B cell (primary cell): ENCODE data around the gene FAM227A. TPM values are rescaled to one million over a fixed set of nuclear protein-coding genes. Genes with fewer than 3 reads are reported as not detected.

ENCODE experiments used
- ATAC-seq: fragments of 200-7000 bp; cut with Tn5 transposase; one replicate; pipeline ENCODE4 v1.10.0; 2021; ENCODE audit warnings: low read depth, mild to moderate bottlenecking, moderate number of reproducible peaks, moderate library complexity
- CTCF ChIA-PET: fragments of 350-600 bp; sonication (Branson Sonifier 250); formaldehyde crosslinking; loops from one replicate; lab custom pipeline; 2021; ENCODE audit warnings: antibody characterized with exemption, inconsistent platforms; lab: Charles Lee
- POLR2A ChIA-PET: fragments of 350-600 bp; sonication (Branson Sonifier 250); formaldehyde crosslinking; loops from one replicate; lab custom pipeline; 2021; ENCODE audit warnings: antibody characterized with exemption; lab: Charles Lee
- DNase-seq: peaks from one replicate; pipeline ENCODE4 v3.0.0; 2013
- H2AFZ ChIP-seq: 2 replicates; pipeline ENCODE4 v1.6.1; 2012; ENCODE audit warnings: mild to moderate bottlenecking, low read depth, low read length; ENCODE audit not compliant: insufficient read depth, poor library complexity, severe bottlenecking
- H3K27ac ChIP-seq, 2 donors: 1 replicate in 1 of 2; 2 replicates in 1 of 2; pipeline ENCODE4 v1.5.1; 2012 to 2013; ENCODE audit warnings: low read length in 2 of 2, mild to moderate bottlenecking in 2 of 2, moderate library complexity in 1 of 2
- H3K27me3 ChIP-seq, 4 experiments: fragments of 200-600 bp in 1 of 4; sonication (generic) in 1 of 4; replicated peaks in 1 of 4; 1 replicate in 2 of 4; 2 replicates in 2 of 4; pipeline versions ENCODE4 v1.6.1 to v1.7.0; 2013 to 2016; ENCODE audit warnings: low read length in 3 of 4, mild to moderate bottlenecking in 2 of 4, mixed read lengths in 1 of 4, moderate library complexity in 1 of 4; ENCODE audit not compliant: insufficient read depth in 4 of 4, control insufficient read depth in 3 of 4; ENCODE audit errors: control extremely low read depth in 1 of 4
- H3K36me3 ChIP-seq, 2 experiments: replicated peaks in 1 of 2; 1 replicate in 1 of 2; 2 replicates in 1 of 2; pipeline versions ENCODE4 v1.6.1 to v1.7.1; 2013; ENCODE audit warnings: low read length in 1 of 2; ENCODE audit not compliant: insufficient read depth in 2 of 2, control insufficient read depth in 1 of 2; ENCODE audit errors: control extremely low read depth in 1 of 2, extremely low read depth in 1 of 2
- H3K4me1 ChIP-seq, 2 donors: fragments of 200-600 bp in 1 of 2; sonication (generic) in 1 of 2; 1 replicate in 1 of 2; 2 replicates in 1 of 2; pipeline versions ENCODE4 v1.5.1 to v1.6.1; 2013 to 2017; ENCODE audit warnings: low read length in 2 of 2; ENCODE audit not compliant: control insufficient read depth in 2 of 2, insufficient read depth in 2 of 2
- H3K4me2 ChIP-seq: replicated peaks from 2 replicates; pipeline ENCODE3; 2012; ENCODE audit warnings: mild to moderate bottlenecking, low read depth, low read length; ENCODE audit not compliant: poor library complexity, severe bottlenecking
- H3K4me3 ChIP-seq, 5 experiments: fragments of 200-600 bp in 1 of 5; sonication (generic) in 1 of 5; 1 replicate in 3 of 5; 2 replicates in 2 of 5; pipeline versions ENCODE4 v1.5.1 to v1.7.0; 2011 to 2016; ENCODE audit warnings: low read length in 4 of 5, mild to moderate bottlenecking in 4 of 5, low read depth in 2 of 5, control low read depth in 1 of 5, moderate library complexity in 1 of 5; ENCODE audit not compliant: insufficient read depth in 1 of 5; ENCODE audit errors: control extremely low read depth in 1 of 5, extremely low read depth in 1 of 5
- H3K79me2 ChIP-seq: fragments of 200-600 bp; sonication (generic); one replicate; pipeline ENCODE4 v1.6.0; 2016; ENCODE audit warnings: low read length; ENCODE audit not compliant: control insufficient read depth, insufficient read depth
- H3K9ac ChIP-seq: fragments of 200-600 bp; sonication (generic); 2 replicates; pipeline ENCODE4 v1.6.1; 2017; ENCODE audit warnings: mild to moderate bottlenecking, low read length, moderate library complexity
- H3K9me3 ChIP-seq, 3 donors: one replicate each; pipeline versions ENCODE4 v1.6.1 to v1.7.1; 2013; ENCODE audit warnings: low read length in 2 of 3; ENCODE audit not compliant: control insufficient read depth in 2 of 3, insufficient read depth in 1 of 3; ENCODE audit errors: control extremely low read depth in 1 of 3
- H4K20me1 ChIP-seq: 2 replicates; pipeline ENCODE4 v1.6.0; 2012; ENCODE audit warnings: mild to moderate bottlenecking, low read length; ENCODE audit not compliant: insufficient read depth, control insufficient read depth, poor library complexity, severe bottlenecking
- H3K27ac Mint-ChIP-seq: one replicate; pipeline ENCODE4 v1.8.0; 2021; ENCODE audit warnings: mixed read lengths
- H3K27me3 Mint-ChIP-seq: one replicate; pipeline ENCODE4 v1.8.0; 2021; ENCODE audit warnings: mixed read lengths
- H3K4me1 Mint-ChIP-seq: one replicate; pipeline ENCODE4 v1.8.0; 2021; ENCODE audit warnings: mixed read lengths
- H3K4me3 Mint-ChIP-seq: one replicate; pipeline ENCODE4 v1.8.0; 2021; ENCODE audit warnings: mixed read lengths
- H3K9me3 Mint-ChIP-seq: one replicate; pipeline ENCODE4 v1.8.0; 2022; ENCODE audit warnings: mixed read lengths; ENCODE audit not compliant: insufficient read depth
- CTCF ChIP-seq: fragments of 200-600 bp; IDR thresholded peaks from one replicate; pipeline ENCODE4 v1.8.0; 2022; ENCODE audit warnings: antibody characterized with exemption, mild to moderate bottlenecking
- EZH2 ChIP-seq: IDR thresholded peaks from 2 replicates; pipeline ENCODE4 v1.6.1; 2012; ENCODE audit warnings: borderline replicate concordance, low read depth, mild to moderate bottlenecking, moderate library complexity, low read length; ENCODE audit not compliant: insufficient read depth, poor library complexity, severe bottlenecking
- WGBS: methylation state at CpG from one replicate; pipeline ENCODE4 v1.1.5; 2013; ENCODE audit warnings: missing lambda C conversion rate; ENCODE audit not compliant: insufficient coverage; 5-methylcytosine and 5-hydroxymethylcytosine counted together
- intact Hi-C: fragments of 100-400 bp; cut with micrococcal nuclease; formaldehyde crosslinking; loops from one replicate; pipeline ENCODE4 v1.10.0; 2022
- polyA plus RNA-seq: library from polyadenylated mRNA; depleted of rRNA; stranded (reverse); fragments of >200 nt; gene quantifications from 2 replicates; pipeline ENCODE4 v1.2.3, GENCODE V29; 2012
- total RNA-seq, 2 donors: library from RNA; stranded (reverse); fragments of 120-200 nt in 1 of 2; gene quantifications; 1 replicate in 1 of 2; 2 replicates in 1 of 2; pipeline versions ENCODE4 v1.2.3 to v1.2.4, GENCODE V29; 2013 to 2022

Gene FAM227A
- total and polyA plus RNA-seq, 2 donors (not counting 1 experiment from before 2014, with no cell fraction given), result 0.04 to 0.57 TPM

DNA sequence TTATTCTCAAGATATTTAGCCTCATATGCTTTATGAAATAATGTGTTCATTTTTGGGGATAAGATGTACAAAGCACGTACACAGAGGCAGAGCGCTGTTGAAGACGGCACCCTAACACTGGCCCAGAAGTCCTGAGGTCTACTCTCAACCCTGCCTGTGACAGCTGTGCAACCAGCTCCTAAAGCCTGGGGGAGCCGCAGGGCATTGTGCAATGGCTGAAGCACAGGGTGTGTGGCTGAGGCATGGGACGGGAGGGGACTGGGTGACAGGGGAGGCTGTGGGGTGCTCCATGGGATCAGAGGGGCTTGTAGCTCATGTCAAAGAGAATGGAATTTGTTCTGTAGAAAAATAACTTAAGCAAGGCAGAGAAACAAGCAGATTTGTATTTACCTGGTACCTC, 27.7 kb downstream of the FAM227A start:
- ChIA-PET POLR2A (no interaction called here), CTCF (interaction anchor here (0.5 kb wide), 1 partner anchor 587 kb away, joined by 4 read pairs; no protein-coding TSS in a partner anchor)
- no peaks in the 10 kb centered on the region for H3K4me1 Mint-ChIP-seq
- WGBS, result 98% methylated on average over 5 of the region's 5 CpGs
- no peaks in the 10 kb centered on the region for H3K36me3 ChIP-seq
- no peak overlapping the region for H2AFZ ChIP-seq
- ATAC-seq, result no peak
- no peak overlapping the region for H3K4me2 ChIP-seq
- H3K27me3 Mint-ChIP-seq, result peaks cover 25% of the 10 kb centered on the region
- TF ChIP-seq CTCF (no peak), EZH2 (no peak)
- no peaks in the 10 kb centered on the region for H3K4me1 ChIP-seq
- H3K79me2 ChIP-seq, result no peaks in the 10 kb centered on the region
- no peak overlapping the region for H3K9ac ChIP-seq
- no peak overlapping the region for H3K4me3 Mint-ChIP-seq
- H3K4me3 ChIP-seq, result no peak overlapping the region
- H3K9me3 ChIP-seq, result no peaks in the 10 kb centered on the region
- no peaks in the 10 kb centered on the region for H4K20me1 ChIP-seq
- no peak overlapping the region for H3K27ac ChIP-seq
- no peak for DNase-seq
- intact Hi-C loops, result no loop called here
- H3K27me3 ChIP-seq, result no peaks in the 10 kb centered on the region
- H3K27ac Mint-ChIP-seq, result no peak overlapping the region
- no peaks in the 10 kb centered on the region for H3K9me3 Mint-ChIP-seq

DNA sequence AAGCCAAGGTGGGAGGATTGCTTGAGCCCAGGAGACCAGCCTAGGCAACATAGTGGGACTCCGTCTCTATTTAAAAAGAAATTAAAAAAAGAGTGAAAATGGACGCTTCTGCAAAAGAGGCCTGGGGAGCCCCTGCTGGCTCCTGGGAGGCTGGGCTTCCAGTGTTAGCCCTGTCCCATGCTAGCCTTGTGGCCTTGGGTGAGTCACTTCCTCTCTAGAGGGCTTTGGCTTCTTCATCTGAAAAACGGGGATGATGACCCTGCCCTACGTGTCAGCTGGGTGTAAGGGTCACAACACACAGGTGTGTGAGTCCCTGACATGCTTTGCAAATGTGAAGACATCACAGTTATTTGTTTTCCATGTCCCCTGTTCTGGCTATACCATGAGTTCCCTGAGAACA, 32.8 kb downstream of the FAM227A start:
- Histone ChIP-seq H3K4me2 (no peak overlapping the region), H3K9ac (no peak overlapping the region), H3K9me3 (peaks cover 0 to under 1% (median 0%) of the 10 kb centered on the region in 3 donors), H2AFZ (no peak overlapping the region), H4K20me1 (no peaks in the 10 kb centered on the region), H3K4me1 (no peaks in the 10 kb centered on the region), H3K27me3 (no peaks in the 10 kb centered on the region), H3K4me3 (no peak overlapping the region), H3K36me3 (no peaks in the 10 kb centered on the region), H3K27ac (no peak overlapping the region), H3K79me2 (no peaks in the 10 kb centered on the region)
- no peak overlapping the region for H3K4me3 Mint-ChIP-seq
- ChIA-PET CTCF (no interaction called here), POLR2A (no interaction called here)
- ATAC-seq (no peak), DNase-seq (no peak)
- H3K27ac Mint-ChIP-seq, result no peak overlapping the region
- intact Hi-C loops, result no loop called here
- peaks cover 1% of the 10 kb centered on the region for H3K9me3 Mint-ChIP-seq
- 86% methylated on average over 3 of the region's 4 CpGs for WGBS
- no peaks in the 10 kb centered on the region for H3K4me1 Mint-ChIP-seq
- TF ChIP-seq CTCF, result no peak
- no peak for TF ChIP-seq EZH2
- H3K27me3 Mint-ChIP-seq, result peaks cover 19% of the 10 kb centered on the region
